GM21619 (cell line): ENCODE measurements around the gene ZRANB1.

ENCODE experiments used
- ATAC-seq: cut with Tn5 transposase; IDR thresholded peaks from one replicate; pipeline ENCODE4 v1.9.1; 2021; ENCODE audit not compliant: unreplicated experiment

Gene ZRANB1

DNA sequence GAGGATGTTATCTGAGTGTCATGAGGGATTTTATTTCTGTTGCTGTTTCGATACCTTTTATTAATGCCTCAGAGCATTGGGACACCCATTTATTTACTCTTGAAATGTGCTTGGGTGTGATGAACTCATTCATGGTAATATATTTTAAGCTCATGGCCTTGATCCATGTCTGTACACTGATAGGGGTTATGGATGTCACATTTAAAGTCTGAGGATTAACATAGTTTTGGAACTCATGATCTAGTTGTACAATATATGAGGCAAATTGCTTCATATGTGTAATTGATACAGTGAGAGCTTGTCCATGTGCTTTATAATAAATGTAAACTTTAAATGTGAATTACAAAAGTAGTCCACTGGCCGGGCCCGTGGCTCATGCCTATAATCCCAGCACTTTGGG is 23.0 kb upstream of the ZRANB1 start:
- no peak for ATAC-seq

DNA sequence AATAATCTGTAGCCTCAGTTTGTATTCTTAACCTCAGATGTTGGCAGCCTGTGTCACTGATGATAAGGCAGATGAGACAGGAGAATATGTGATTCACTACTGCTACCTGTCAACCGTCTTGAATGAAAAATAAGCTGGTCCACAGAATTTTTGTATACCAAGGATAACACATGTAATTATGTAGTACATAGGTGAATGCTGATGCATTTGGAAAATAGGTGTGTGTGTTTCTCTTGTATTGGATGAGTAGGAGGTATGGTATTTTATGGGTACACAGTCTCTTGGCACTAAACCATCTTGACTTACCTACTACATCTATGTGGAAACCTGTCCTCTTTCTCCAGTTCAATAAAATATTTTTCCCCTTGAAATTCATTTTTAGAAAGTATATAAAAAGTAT is 20.7 kb upstream of the ZRANB1 start:
- ATAC-seq = no peak

DNA sequence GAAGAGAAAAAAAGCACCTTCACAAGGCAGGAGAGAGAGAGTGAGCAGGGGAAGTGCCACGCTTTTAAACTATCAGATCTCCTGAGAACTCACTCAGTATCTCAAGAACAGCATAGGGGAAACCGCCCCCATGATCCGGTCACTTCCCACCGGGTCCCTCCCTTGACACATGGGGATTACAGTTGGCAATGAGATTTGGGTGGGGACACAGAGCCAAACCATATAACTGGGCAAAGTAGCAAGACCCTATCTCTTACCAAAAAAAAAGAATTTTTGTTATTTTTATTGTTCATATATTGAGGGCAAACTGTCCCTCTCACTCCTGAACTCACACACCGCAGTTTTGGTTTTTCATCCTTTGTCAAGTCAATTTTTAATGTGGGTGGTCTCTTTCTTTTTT is 18.2 kb upstream of the ZRANB1 start:
- ATAC-seq = no peak

DNA sequence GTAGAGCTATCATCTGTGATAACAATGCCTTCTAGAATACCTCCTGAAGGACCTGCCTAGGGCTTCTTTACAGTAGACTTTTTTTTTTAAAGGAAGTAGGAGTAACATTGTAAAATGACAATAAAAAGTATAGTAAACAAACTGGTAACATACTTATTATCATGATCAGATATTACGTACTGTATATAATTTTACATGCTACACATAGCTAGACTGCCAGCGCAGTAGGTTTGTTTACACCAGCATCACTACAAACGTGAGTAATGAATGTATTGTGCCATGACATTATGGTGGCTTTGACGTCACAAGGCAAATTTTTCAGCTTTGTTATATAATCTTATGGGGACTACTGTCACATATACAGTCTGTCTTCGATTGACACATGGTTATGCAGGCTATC is 15.4 kb upstream of the ZRANB1 start:
- ATAC-seq = no peak

DNA sequence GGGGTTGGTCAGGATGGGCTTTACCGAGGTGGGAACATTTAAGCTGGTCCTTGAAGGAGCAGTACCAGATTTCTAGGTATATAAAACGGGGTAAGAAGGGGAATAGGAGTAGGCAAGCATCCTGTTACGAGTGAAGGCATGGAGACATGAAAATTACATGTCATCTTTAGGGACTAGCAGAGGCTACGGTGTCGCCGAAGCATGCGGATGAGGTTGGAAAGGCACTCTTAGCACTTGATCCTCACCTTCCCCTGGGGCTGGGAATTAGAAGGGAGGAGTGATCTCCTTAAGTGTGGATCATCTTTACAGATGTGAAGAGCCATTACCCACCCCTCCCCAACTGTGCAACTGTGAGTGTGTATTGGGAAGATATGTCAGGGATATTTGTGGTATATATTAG is 13.8 kb upstream of the ZRANB1 start:
- no peak for ATAC-seq

- no peak for ATAC-seq
These were observed 13.4 kb upstream of the ZRANB1 start for GRCh38 chr10:124928545-124928944.

DNA sequence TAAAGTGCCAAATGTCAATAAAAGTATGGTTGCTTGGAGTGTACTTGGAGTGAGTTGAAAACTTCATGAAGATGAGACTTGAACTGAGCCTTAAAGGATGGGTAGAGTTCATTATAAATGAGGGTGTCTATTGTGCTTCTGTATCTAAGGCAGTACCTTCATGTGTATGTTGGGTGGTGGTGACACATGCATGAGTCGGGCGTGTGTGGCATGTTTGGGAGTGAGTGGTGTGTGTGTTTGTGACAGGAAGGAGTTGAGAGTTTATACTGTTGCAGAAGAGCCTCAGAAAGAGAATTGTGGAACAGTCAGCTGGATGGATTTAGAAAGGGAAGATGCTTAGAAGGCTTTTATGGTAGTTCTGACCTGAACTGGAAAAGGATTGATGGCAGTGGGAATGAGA is 6.0 kb upstream of the ZRANB1 start:
- no peak for ATAC-seq

GRCh38 chr10:124936813-124937212 is 5.1 kb upstream of the ZRANB1 start:
- ATAC-seq = no peak

DNA sequence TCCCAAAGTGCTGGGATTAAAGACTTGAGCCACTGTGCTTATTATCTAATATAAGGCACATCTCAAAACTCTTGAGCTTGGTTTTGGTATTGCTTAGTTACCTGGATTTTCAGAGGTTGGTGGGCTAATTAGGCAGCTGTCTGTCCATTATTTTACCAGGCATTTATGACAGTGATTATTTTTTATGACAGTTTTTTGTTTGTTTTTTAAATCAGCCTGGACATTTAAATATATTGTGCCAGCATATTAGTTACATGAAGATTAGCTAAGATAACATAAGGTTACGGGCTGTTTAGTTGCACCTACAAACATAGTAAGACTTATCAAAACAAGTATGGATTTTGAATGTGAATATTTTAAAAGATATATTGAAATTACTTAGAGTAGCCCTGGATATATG is 2.6 kb upstream of the ZRANB1 start:
- ATAC-seq = no peak

DNA sequence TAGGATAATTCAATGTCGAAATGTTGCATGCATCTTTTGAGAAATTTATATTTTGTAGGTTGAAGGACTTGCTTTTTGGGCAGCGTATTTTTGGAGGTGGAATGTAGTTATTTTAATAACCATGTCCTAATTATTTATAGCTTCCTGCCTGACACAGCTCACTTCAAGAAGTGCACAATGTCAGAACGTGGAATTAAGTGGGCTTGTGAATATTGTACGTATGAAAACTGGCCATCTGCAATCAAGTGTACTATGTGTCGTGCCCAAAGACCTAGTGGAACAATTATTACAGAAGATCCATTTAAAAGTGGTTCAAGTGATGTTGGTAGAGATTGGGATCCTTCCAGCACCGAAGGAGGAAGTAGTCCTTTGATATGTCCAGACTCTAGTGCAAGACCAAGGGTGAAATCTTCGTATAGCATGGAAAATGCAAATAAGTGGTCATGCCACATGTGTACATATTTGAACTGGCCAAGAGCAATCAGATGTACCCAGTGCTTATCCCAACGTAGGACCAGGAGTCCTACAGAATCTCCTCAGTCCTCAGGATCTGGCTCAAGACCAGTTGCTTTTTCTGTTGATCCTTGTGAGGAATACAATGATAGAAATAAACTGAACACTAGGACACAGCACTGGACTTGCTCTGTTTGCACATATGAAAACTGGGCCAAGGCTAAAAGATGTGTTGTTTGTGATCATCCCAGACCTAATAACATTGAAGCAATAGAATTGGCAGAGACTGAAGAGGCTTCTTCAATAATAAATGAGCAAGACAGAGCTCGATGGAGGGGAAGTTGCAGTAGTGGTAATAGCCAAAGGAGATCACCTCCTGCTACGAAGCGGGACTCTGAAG is 620 bp downstream of the ZRANB1 start:
- ATAC-seq = no peak

DNA sequence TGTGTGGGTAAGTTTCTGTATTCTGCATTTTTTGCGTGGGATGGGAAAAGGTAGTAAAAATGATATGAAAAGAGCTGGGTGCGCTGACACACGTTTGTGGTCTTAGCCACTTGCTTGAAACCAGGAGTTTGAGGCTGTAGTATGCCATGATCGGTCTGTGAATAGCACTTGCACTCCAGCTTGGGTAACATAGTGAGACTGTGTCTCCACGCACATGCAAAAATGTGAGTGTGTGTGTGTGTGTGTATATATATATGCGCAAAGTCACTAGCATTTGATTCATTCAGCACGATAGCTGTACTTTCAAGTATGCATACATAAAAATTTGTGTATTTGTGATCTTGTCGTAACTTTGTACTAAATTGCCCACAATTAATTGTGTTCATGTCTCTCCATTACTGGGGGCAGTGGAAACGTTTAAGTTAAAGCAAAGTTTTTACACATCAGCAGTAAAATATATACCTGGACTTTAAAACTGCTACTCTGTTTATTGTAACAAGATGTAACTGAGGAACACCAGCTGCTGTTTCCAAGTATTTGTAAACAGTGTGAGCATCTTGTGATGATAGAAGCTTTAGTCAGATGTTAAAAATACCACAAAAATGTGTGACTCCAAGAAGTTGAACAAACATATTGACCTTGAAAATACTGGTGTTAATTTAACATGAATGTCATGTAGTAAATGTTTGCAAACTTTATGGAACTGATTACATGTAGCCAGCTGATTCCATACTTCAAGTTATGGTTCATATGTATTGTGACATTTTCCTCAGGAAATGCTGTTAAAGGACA is 1.6 kb downstream of the ZRANB1 start:
- ATAC-seq = no peak

DNA sequence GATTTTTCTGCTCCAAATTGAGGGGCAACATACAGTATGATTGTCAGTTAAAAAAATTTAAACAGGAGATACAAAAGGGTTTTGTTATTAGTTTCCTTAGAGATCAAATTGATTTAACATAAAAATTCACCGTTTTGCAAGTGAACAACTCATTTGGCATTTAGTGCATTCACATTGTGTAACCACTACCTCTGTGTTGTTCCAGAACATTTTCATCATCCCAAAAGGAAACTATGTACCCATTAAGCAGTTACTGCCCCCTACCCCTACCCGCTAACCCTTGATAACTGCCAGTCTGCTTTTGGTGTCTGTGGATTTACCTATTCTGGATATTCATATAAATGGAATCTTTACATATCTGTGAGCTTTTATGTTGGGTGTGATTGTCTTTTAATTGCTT is 3.1 kb downstream of the ZRANB1 start:
- ATAC-seq = no peak

DNA sequence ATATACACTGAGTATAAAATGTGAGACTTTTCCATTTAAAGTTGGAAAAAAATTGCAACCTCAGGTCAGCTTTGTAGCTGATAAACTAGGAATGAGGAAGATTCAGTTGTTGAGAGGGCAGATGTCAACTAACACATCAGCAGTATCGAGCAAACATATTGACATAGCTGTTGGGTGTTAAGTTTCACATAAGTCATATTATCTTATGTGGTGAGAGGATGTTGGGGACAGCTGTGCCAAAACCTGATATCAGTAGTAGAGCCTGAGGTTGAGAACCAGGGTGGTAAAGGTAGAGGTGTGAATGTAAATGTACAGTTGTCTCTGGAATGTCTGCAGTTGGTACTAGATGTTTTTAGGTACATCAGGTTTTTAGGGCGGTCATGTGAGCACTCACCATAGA is 5.0 kb downstream of the ZRANB1 start:
- ATAC-seq = no peak

DNA sequence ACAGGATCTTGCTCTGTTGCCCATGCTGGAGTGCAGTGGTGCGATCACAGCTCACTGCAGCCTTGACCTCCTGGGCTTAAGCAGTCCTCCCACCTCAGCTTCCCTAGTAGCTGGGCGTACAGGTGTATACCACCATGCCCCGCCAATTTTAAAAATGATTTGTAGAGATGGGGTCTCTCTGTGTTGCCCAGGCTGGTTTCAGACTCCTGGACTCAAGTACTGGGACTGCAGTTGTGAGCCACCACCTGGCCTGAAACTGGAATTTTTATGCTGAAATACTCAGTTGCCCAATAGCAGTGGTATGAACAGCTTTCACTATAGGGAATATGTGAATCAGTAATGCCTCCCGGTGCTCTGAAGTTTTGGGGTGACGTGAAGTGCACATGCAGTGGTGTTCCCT is 7.6 kb downstream of the ZRANB1 start:
- ATAC-seq = no peak

DNA sequence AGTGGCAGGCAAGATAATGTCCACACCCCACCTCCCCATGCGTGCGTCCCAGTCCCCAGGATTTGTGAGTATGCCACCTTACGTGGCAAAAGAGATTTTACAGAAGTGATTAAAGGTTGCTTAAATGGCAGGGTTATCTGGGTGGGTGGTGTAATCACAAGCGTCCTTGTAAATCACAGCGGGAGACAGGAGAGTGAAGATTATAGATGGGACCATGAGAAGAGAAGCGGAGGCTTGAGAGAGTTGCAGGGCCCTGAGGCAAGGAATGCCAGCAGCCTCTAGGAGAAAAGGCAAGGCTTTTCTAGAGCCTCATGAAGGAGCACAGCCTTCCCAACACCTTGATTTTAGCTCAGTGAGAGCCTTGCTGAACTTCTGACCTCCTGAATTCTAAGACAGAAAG is 10.2 kb downstream of the ZRANB1 start:
- no peak for ATAC-seq

DNA sequence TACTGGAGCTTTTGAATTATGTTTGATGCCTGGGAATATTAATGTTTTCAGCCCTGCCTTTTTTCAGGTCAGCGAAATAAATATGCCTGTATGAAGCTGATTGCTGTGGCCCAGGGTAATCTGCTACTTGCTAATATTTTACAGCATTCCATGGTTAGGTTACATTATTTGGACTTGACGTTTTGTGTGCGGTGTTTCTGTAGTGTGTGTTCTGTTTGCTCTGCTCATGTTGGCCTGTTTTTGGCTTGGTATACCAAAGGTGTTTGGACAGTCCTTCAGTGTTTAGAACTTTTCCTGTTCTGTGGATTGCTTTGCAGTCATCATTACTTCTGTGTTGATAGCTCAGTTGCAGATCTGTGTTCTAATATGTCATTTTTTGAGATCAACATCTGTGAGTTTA is 11.5 kb downstream of the ZRANB1 start:
- no peak for ATAC-seq

DNA sequence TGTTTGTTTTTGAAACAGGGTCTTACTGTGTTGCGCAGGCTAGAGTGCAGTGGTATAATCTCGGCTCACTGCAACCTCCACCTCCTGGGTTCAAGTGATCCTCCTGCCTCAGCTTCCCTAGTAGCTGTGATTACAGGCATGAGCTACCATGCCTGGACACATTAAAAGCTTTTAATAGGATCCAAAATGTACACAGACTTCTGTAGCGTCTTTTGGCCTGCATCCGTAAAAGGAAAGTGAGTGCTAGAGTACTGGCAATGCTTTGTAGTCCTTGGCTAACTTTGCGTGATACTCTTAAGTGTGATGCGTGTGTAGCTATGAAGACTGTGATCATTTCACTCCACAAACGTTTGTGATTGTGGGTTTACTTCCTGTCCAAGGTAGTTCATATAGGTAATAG is 13.3 kb downstream of the ZRANB1 start:
- no peak for ATAC-seq

DNA sequence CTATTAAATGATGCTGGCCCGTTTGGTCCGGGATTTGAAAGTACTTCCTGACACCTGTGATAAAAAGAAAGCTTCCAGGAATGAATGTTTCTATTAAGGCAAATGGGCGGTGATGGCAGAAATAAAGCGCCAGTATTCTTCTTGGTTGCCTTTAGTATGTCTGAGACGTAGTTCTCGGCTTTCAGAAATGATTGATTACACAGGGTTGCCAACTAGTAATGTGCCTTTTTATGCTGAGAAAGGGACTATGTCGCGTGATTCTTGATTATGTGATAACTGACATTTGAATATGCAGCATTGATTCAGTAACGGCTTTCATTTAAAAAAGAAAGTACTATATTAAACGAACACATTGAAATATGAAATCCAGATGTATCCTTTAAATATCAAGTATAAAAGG is 13.9 kb downstream of the ZRANB1 start:
- no peak for ATAC-seq

DNA sequence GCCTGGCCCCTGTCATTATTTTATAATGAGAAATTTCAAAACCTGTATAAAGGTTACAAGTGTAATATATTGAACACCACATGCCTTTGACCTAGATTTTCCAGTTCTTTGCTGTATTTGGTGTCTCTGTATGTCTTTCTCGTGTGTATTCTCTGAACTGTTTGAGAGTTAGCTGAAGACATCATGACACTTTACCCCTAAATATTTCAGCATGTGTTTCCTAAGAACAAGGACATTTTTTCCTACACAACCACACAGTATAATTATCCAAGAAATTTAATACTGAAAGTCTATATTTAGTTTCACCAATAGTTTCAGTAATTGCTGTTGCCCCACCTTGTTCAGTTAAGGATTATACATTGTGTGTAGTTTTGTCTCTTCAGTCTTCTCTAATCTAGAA is 14.8 kb downstream of the ZRANB1 start:
- no peak for ATAC-seq

GRCh38 chr10:124957404-124957947 is 15.6 kb downstream of the ZRANB1 start:
- no peak for ATAC-seq

DNA sequence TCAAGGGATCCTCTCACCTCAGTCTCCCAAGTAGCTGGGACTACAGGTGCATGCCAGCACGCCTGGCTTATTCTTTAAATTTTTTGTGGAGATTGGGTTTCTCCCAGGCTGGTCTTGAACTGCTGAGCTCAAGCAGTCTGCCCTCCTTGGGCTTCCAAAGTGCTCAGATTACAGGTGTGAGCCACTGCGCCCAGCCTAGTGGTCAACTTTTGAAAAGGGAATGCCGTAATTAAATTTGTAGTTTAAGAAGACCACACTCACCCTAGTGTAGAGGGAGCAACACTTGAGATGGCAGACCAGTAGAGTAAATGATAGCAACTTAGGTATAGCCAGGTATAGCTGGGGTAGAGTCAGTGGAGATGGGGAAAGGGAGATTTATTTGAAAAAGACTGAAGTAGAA is 17.6 kb downstream of the ZRANB1 start:
- ATAC-seq = no peak

GRCh38 chr10:124961248-124961570 is 19.3 kb downstream of the ZRANB1 start:
- no peak for ATAC-seq
